Prostate gland (tissue), 2 donors: Measurements from ENCODE around the gene CNRIP1.

Source experiments
- POLR2A ChIP-seq: fragments of 450-650 bp; IDR thresholded peaks from one replicate; pipeline ENCODE4 v1.6.1; 2016; ENCODE audit warnings: antibody characterized with exemption, mild to moderate bottlenecking
- POLR2AphosphoS5 ChIP-seq: sonication (generic); formaldehyde crosslinking; IDR thresholded peaks from one replicate; pipeline ENCODE4 v1.6.1; 2017; ENCODE audit warnings: antibody characterized with exemption
- TF ChIP-seq, protein P1 (sequence below), 4 experiments: fragments of 200-600 bp in 2 of 4; fragments of 450-650 bp in 2 of 4; sonication (generic) in 2 of 4; IDR thresholded peaks; 1 replicate in 3 of 4; 2 replicates in 1 of 4; pipeline ENCODE4 v1.5.1; 2016 to 2019; ENCODE audit warnings: antibody characterized with exemption in 4 of 4, mild to moderate bottlenecking in 2 of 4, moderate library complexity in 2 of 4

DNA sequence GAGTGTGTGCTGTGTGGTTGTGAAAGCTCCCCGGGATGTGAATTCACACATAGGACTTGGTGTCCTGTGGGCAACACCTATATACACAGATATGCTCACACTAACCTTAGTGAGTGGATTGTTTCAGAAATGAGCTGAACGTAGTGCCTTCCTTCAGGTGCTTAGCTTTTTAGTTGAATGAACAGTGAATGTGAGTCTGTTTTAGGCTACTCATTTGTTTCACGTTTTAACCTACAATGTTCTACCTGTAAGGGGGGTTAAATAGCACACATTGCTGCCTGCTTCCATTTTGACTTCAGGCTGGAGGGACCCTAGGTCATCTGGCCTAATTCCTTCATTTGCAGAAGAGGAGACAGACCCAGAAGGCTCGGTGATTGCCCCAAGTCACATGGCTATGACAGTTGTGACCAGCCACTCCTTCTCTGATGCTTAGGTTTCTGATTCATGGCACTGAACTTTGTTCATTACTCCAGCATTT, 46.4 kb upstream of the CNRIP1 start:
- TF ChIP-seq, protein P1, sequence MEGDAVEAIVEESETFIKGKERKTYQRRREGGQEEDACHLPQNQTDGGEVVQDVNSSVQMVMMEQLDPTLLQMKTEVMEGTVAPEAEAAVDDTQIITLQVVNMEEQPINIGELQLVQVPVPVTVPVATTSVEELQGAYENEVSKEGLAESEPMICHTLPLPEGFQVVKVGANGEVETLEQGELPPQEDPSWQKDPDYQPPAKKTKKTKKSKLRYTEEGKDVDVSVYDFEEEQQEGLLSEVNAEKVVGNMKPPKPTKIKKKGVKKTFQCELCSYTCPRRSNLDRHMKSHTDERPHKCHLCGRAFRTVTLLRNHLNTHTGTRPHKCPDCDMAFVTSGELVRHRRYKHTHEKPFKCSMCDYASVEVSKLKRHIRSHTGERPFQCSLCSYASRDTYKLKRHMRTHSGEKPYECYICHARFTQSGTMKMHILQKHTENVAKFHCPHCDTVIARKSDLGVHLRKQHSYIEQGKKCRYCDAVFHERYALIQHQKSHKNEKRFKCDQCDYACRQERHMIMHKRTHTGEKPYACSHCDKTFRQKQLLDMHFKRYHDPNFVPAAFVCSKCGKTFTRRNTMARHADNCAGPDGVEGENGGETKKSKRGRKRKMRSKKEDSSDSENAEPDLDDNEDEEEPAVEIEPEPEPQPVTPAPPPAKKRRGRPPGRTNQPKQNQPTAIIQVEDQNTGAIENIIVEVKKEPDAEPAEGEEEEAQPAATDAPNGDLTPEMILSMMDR (IDR thresholded peaks at IDR 0.05) = no peak
- no peak for TF ChIP-seq POLR2A
- no peak for TF ChIP-seq POLR2AphosphoS5
